Midbrain (tissue), 1 donor: ENCODE measurements around the gene GYPE.
"Not testable (repeated sequence)": the region's sequence is repeated elsewhere in the genome, so short reads cannot be mapped to it uniquely, and the experiment has no call there.

ENCODE experiments used
- DNase-seq: peaks from one replicate; lab custom pipeline; 2025; lab: John Stamatoyannopoulos, UW

The GYPE gene

GRCh38 chr4:143870523-143871268 is 34.7 kb downstream of the GYPE start:
- not testable (repeated sequence) for DNase-seq

- DNase-seq = not testable (repeated sequence)
These were observed 35.4 kb downstream of the GYPE start for GRCh38 chr4:143869925-143870324.

- DNase-seq = not testable (repeated sequence)
These were observed 42.6 kb downstream of the GYPE start for GRCh38 chr4:143862716-143863115.

GRCh38 chr4:143858456-143858855 is 46.9 kb downstream of the GYPE start:
- DNase-seq = no peak

- DNase-seq = not testable (repeated sequence)
These were observed 47.7 kb downstream of the GYPE start for GRCh38 chr4:143857391-143858336.

GRCh38 chr4:143856017-143856557 is 49.3 kb downstream of the GYPE start:
- DNase-seq = not testable (repeated sequence)

- not testable (repeated sequence) for DNase-seq
These were observed 50.7 kb downstream of the GYPE start for GRCh38 chr4:143854645-143855044.

GRCh38 chr4:143849296-143849695 is 56.1 kb downstream of the GYPE start:
- not testable (repeated sequence) for DNase-seq

- DNase-seq = not testable (repeated sequence)
These were observed 61.9 kb downstream of the GYPE start for GRCh38 chr4:143843506-143843832.

- not testable (repeated sequence) for DNase-seq
These were observed 62.5 kb downstream of the GYPE start for GRCh38 chr4:143842624-143843505.

- DNase-seq = not testable (repeated sequence)
These were observed 65.9 kb downstream of the GYPE start for GRCh38 chr4:143839413-143839812.

- DNase-seq = not testable (repeated sequence)
These were observed 71.2 kb downstream of the GYPE start for GRCh38 chr4:143834196-143834595.

- not testable (repeated sequence) for DNase-seq
These were observed 71.7 kb downstream of the GYPE start for GRCh38 chr4:143833676-143834075.

- DNase-seq = not testable (repeated sequence)
These were observed 74.8 kb downstream of the GYPE start for GRCh38 chr4:143830576-143830975.

GRCh38 chr4:143829239-143829620 is 76.1 kb downstream of the GYPE start:
- not testable (repeated sequence) for DNase-seq
